Keratinocyte (primary cell): ENCODE data around the gene BICD1.

Source experiments
- EZH2 ChIP-seq: IDR thresholded peaks from one replicate; pipeline ENCODE4 v1.6.1; 2012; ENCODE audit warnings: inconsistent platforms, mild to moderate bottlenecking, low read length, moderate library complexity
- TF ChIP-seq, protein P1 (sequence below), 3 experiments: IDR thresholded peaks in 1 of 3; conservative IDR thresholded peaks in 1 of 3; optimal IDR thresholded peaks in 1 of 3; 2 replicates in 2 of 3; 3 replicates in 1 of 3; pipeline versions ENCODE3 to v1.5.1; 2011; ENCODE audit warnings: low read length in 3 of 3, mild to moderate bottlenecking in 3 of 3, moderate library complexity in 2 of 3, control low read depth in 1 of 3, inconsistent platforms in 1 of 3; ENCODE audit not compliant: insufficient read depth in 2 of 3; ENCODE audit errors: extremely low read depth in 1 of 3

DNA sequence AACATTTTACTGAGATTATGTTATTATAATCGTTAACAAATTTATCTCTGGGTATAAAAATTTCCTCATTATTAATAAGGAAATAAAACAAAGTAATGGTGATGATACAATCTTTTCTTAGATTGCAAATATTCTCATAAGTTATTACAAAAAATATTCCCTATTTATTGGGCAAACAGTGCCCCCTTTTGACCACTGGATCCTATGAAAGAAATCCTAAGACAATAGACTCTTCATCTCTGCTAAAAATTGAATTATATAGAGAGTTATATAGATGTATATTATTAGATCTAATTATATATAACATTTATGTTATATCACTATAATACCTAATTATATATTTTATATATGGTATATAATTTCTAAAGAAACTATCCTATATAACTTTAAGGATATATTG lies 198.5 kb downstream of the BICD1 start:
- TF ChIP-seq, protein P1, sequence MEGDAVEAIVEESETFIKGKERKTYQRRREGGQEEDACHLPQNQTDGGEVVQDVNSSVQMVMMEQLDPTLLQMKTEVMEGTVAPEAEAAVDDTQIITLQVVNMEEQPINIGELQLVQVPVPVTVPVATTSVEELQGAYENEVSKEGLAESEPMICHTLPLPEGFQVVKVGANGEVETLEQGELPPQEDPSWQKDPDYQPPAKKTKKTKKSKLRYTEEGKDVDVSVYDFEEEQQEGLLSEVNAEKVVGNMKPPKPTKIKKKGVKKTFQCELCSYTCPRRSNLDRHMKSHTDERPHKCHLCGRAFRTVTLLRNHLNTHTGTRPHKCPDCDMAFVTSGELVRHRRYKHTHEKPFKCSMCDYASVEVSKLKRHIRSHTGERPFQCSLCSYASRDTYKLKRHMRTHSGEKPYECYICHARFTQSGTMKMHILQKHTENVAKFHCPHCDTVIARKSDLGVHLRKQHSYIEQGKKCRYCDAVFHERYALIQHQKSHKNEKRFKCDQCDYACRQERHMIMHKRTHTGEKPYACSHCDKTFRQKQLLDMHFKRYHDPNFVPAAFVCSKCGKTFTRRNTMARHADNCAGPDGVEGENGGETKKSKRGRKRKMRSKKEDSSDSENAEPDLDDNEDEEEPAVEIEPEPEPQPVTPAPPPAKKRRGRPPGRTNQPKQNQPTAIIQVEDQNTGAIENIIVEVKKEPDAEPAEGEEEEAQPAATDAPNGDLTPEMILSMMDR (optimal IDR thresholded peaks at IDR 0.05 in 1 of 3, IDR thresholded peaks at IDR 0.05 in 1 of 3, conservative IDR thresholded peaks at IDR 0.05 in 1 of 3; ENCODE audit: extremely low read depth in 1 of 3, insufficient read depth in 2 of 3, low read length in 3 of 3) = no peak
- TF ChIP-seq EZH2 = no peak
